Measurements from ENCODE around the gene RGS8.

RGS8 gene

GRCh38 chr1:182671750-182672486 lies 12.5 kb downstream of the RGS8 start:
- DNase-seq (ENCODE audit: low spot score), result no peak

DNA sequence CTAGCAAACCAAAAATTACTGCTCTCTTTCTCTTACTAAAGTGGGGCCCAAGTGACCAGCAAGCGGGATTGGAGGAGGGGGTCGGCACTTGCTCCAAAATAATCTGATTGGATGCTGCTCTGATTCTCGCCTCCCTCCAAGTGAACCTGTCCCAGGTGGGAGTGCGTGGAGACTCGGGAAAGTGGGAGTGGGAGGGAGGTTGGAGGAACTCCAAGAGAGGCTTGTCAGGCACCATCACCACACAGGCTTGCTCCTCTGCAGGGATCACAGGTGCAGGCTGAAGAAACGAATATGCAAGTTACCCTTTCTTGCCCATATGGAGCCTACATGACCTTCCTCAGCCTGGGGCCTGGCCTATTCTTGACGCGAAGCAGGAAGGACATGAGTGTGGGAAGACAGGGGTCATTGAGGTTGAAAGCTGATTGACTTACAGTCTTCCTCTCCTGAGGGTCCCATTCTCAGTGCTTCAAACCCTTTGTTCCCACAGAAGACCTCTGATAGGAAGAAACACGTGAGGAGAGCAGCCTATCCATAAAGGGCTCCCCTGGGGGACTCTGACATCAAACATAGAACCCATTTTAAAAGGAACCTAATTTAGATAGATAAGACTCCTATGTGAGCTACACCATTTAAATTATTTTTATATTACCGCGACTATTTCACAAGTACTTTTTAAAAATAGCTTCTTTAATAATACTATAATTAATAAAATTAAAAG lies 14.2 kb downstream of the RGS8 start:
- no peak for DNase-seq (ENCODE audit: low spot score)

- DNase-seq (ENCODE audit: low spot score), result no peak
Observed at GRCh38 chr1:182669266-182669665, 15.1 kb downstream of the RGS8 start.

DNA sequence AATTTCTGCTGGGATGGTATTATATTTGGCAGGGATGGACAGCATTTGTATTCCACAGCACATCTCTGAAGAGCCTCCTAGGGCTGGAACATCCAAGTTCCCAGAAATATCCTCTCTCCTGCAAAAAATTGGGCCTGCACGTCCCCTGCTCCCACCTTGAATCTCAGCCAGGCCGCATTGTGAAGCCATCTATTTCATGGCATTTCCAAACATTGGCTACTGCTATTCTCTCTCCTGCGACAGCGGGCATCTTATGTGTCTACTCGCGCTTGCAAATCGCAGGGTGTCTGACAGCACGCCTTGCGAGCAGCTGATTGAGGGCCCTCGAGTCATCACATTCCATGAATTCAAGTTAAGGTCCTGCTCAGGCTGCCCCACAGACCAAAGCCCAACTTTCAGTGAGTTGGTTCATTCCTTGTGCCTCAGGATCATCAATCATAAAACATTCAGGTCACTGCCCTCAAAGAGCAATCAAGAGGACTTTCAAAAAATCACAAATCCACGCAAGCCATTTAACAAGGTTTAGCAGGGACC lies 15.8 kb downstream of the RGS8 start:
- DNase-seq (ENCODE audit: low spot score), result no peak

DNA sequence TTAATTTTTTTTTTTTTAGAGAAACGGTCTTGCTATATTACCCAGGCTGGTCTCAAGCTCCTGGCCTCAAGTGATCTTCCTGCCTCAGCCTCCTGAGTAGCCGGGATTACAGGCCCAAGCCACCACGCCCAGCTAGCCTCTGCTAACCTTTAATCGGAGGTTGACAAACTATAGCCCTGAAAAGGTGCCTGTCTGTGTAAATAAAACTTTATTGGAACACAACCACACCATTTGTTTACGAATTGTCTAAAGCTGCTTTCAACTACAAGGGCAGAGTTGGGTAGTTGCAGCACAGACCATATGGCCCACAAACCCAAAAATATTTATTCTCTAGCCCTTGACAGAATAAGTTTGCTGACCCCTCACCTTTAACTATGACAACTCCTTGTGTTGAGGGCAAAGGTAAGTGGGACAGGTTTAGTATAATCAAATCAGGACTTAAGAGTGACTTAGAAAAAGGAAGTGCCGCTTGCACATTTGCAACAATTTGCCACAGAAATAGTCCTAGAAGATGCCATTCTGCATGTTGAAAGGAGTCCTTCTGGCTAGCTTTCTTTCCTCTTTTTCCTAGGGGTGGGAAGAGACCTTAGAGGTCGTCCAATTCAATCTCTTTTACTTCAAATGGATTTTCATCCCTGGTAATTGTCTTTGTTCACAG lies 16.4 kb downstream of the RGS8 start:
- no peak for DNase-seq (ENCODE audit: low spot score)

GRCh38 chr1:182666706-182667105 lies 17.7 kb downstream of the RGS8 start:
- DNase-seq (ENCODE audit: low spot score), result no peak

- DNase-seq (ENCODE audit: low spot score), result no peak
Observed at GRCh38 chr1:182664296-182664695, 20.1 kb downstream of the RGS8 start.

- no peak for DNase-seq (ENCODE audit: low spot score)
Observed at GRCh38 chr1:182662956-182663355, 21.4 kb downstream of the RGS8 start.

DNA sequence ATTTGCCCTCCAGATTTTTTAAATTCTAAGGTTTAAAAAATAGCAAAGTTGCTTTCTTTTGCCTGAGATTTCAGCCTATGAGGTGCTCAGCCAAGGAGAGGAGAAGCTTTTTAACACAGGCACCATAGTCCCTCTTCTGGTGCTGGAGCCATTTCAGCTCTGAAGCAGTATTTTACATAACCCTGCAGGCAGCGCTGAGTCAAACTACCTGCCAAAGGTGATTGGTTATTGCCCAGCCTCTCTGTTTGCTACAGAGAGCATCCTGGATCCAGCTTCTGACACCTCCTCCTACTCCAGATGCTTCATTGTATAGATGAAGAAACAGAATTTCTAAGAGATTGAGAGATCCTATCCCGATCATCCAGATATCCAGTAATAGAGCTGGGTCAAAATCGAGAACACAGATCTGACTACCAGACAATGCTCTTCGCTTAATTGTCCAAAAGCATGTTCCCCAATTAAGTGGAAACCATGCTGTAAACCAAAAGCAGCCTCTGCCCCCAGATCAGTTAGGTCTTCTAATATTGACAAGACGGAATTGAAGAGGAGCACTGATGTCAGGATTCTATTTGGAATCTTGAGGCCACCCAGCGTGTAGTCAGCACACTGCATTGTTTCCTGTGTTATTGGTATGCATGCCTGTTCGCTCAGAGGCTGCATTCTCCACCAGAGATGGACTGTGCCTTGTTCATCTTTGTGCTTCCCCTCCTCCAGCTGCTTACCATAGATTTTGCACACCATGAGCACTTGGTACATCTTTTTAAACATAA lies 22.1 kb downstream of the RGS8 start:
- DNase-seq (ENCODE audit: low spot score), result no peak

DNA sequence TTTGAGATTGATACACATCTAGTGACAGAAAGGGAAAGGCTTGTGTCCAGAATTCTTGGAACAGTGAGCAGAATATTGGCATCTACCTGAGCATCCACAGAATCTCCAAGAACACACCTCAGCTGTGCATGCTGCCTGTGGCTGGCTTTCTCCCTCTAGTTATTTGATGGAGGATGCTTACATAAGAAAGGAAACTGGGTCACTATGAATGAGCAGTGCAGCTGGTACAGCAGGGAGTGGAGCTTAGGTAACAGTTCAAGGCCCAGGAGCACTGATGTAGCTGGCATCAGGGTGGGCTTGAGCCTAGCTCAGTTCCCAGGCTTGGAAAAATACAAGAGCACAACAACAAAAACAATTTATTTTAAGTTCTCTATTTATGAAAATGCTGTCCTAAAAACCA lies 26.3 kb downstream of the RGS8 start:
- no peak for DNase-seq (ENCODE audit: low spot score)

DNA sequence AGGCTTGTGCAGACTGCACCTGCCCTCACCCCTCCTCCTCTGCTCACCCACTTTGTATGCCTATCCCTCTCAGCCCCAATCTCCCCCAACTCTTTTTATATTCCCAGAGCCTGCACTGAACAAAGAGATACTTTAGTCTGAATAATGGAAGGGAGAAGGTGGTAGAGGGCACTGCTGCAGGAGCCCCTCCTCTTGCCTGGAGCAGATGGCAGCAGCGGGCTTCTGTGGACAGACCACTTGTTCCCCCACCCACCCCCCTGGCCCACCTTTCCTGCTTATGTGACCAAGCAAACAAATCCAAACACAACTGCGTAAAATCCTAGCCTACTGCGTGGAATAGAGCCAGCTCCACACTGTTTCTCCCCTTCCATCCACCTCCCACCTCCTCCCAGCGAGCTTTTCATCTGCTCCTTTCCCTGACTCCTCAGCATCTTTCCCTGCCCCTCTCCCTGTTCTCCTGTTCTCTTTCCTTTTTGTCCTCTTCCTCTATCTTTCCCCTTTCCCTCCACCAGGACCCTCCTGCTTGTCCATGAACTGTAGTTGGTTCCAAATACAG lies 27.5 kb downstream of the RGS8 start:
- DNase-seq (ENCODE audit: low spot score), result no peak

GRCh38 chr1:182653986-182654385 lies 30.4 kb downstream of the RGS8 start:
- DNase-seq (ENCODE audit: low spot score), result no peak

- DNase-seq (ENCODE audit: low spot score), result no peak
Observed at GRCh38 chr1:182652933-182653332, 31.5 kb downstream of the RGS8 start.

DNA sequence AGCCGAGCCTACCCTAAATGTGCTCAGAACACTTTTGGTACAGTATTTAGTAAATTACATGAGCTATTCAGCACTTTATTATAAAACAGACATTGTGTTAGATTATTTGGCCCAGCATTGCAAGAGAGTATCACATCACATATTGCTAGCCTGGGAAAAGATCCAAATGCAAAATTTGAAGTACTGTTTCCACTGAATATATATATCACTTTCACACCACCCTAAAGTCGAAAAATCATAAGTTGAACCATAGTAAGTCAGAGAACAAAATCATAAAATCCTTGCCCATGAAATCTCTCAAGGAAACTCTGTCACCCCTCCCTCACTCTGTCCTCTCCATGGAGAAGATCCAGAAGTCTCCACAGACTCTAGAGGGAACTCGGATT lies 33.1 kb downstream of the RGS8 start:
- no peak for DNase-seq (ENCODE audit: low spot score)

DNA sequence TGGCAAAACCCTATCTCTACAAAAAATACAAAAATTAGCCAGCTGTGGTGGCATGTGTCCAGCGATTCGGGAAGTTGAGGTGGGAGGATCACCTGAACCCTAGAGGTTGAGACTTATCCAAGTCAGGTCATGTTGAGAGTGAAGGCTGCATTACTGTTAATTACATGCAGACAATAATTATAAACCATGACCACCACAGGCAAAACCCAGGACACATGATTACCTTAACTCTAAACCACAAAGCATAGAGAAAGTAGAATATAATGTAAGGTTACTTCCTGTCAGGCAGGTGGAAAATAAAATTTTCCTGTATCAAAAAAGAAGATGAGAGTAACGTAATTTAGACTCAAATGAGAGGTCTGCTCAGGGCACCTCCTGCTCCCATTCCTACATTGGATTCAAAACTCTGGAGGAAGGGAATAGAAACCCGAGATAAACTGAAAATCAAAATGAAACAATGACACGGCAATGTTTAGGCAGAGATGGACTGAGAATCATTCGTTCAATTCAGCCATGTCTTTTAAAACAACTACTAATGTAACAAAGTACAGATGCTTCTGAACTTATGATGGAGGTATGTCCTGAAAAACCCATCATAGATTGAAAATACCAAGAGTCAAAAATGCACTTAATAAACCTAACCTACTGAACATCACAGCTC lies 33.6 kb downstream of the RGS8 start:
- no peak for DNase-seq (ENCODE audit: low spot score)

DNA sequence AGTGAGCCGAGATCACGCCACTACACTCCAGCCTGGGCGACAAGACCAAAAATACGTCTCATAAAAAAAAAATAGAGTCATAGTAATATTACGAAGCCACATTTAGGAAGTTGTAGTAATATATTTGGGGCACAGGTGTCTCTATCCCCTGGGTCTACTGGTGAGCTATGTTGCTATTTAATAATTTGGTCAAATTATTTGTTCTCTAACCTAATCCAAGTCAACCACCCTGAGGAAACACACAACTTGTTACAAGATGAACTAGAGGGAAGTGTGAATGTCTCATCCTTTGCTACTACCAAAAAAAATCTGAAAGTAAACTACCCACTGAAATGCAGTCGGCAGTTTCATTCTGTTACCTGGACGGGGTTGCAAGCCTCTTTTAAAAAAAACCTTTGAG lies 35.3 kb downstream of the RGS8 start:
- no peak for DNase-seq (ENCODE audit: low spot score)

- no peak for DNase-seq (ENCODE audit: low spot score)
Observed at GRCh38 chr1:182646739-182647138, 37.6 kb downstream of the RGS8 start.

DNA sequence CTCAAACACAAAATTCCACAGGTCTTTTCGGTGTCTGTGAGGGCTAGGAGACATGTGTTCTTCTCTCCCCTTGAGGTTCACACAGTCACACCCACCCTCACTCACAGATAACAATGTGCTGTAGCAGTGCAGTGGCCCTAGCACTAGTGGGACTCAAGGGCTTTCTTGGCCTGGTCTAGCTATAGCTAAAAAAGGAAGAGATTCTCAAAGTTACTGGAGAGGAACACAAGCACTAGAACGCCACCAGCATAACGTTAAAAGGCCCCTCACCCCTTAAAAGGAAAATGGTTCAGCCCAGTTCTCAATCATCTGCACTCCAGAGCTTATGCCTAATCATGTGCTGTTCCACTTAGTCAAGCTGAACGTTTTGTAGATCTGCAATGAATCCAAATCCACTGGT lies 39.5 kb downstream of the RGS8 start:
- no peak for DNase-seq (ENCODE audit: low spot score)

DNA sequence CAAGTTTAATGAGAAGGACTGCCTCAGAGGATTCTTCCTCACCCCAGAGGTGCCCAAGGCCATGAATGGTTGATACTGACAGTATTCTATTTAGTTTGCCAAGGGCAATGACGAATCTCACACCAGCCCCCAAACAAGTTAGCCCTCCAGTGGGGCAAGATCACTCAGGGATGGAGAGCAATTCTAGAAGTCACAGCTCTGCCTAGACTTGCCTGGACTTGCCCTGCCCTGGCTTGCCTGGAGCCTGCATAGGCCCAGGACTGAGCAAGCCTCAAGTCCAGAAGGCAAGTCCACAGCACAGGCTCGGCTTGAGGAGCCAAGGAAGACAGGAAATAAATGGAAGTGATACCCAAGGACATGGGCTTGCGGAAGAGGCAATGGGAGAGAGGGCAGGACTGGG lies 40.7 kb downstream of the RGS8 start:
- no peak for DNase-seq (ENCODE audit: low spot score)

DNA sequence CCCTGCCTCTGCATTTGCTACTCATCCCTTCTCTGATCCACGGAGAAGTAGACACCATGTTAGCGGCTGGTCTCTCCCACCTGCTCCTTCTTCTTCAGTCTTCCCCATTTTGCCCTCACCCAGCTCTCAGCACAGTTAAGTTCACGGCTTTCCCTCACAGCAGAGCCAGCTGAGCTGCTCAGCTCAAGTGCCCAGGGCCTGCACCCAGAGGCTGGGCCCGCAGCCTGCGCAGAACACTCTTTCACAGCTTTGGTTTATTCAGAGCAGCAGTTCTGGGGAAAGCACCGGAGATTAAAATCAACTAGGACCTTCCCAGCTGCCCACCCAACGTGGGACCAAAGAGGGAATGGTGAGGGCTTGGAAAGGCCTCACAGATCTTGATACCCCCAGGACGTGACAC lies 41.9 kb downstream of the RGS8 start:
- no peak for DNase-seq (ENCODE audit: low spot score)

DNA sequence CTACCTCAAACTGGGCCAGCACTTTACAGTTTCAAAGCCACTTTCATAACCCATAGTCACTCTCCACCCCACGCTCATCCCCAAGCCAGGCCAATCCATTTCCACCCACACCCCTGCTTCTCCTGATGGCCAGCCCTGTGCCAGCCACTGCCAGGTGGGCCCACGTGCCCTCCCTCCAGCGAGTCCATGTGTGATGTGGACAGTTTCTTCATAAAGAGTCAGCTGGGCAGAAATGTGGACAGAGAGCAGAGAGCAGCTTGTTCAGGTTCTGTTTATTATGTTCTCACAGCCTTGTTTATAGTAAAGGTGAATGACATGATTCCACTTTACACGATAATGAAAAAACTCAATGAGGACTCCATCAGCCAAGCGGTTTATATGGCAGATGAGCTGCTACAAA lies 42.8 kb downstream of the RGS8 start:
- no peak for DNase-seq (ENCODE audit: low spot score)

All from COLO829 (cell line).